RKO (cell line): Measurements from ENCODE around the gene MAP2K6.

Experiments
- DNase-seq: peaks from one replicate; pipeline ENCODE4 v3.0.0-alpha.2; 2016; ENCODE audit warnings: low spot score

The MAP2K6 gene

DNA sequence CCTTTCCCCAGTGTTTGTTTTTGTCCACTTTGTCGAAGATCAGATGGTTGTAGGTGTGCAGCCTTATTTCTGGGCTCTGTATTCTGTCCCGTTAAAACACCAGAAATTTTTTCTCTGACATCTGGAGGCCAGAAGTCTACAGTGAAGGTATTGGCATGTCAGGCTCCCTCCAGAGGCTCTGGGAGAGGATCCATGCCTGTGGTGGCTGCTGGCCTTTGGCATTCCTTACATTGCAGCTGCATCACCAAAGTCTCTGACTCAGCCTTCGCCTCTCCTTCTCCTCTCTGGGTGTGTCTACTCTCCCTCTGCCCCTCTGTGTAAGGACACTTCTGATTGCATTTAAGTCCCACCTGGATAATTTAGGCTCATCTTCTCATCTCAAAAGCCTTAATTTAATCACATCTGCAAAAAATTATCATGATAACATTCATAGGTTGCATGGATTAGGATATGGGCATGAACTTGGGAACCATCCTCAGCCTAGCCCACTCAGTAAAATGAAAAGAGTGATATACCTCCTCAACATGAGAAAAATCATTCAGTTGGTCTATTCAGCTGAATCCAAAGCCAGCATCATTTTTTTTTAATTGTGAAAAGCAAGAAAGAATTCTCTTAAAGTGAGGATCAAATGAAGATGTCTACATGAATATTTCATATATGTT is 78.0 kb downstream of the MAP2K6 start:
- DNase-seq = peak; percentile 18

DNA sequence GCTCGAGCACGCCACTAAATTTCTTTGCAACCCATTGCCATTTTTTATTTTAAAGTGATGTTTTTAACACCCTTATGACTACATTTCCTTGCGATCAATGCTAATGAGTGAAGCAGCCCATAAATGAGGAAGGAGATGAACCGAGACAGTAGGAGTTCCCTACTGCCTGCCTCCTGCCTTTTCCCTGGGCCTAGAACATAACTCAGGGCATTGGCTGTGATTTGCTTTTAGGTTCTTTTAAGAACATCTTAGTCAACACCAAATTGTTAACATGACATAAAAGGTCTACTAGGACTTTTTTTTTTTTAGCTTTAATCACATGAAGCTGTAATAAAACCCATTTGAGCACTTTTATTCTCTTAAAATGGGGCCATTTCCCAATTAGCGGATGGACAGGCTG is 81.3 kb downstream of the MAP2K6 start:
- no peak for DNase-seq

DNA sequence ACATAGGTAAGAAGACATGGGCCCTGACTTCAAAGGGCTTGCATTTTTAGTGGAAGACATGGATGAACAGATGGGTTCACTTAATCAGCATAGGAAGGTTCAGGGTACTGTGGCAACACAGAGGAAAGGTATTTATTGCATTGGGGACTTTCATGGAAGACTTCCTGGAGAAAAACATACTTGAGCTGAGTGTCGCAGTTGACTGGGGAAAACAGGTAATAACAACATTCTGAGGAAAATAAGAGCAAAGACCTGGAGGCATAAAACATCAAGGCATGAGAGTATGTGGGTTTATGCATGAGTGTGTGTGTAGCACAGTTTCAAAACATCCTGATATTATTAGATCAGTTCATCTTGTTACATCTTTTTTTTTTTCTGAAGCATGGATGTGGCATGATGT is 82.7 kb downstream of the MAP2K6 start:
- DNase-seq = no peak

DNA sequence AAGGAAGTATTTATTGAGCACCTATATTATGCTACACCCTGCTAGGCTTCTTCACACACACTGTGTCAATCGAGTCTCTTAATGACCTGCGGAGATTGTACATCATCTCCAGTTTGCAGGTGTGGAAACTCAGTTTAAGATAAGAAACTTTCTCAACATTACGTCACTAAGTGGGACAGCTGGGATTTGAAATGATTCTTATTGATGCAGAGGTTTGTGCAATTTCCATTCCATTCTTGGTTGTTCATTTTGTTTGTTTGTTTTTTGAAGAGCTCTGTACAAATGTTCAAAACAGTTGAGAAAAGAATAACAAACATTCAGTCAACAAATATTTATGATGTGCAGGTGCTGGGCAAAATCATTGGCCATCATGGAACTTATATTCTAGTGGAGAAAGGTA is 84.8 kb downstream of the MAP2K6 start:
- DNase-seq = no peak

DNA sequence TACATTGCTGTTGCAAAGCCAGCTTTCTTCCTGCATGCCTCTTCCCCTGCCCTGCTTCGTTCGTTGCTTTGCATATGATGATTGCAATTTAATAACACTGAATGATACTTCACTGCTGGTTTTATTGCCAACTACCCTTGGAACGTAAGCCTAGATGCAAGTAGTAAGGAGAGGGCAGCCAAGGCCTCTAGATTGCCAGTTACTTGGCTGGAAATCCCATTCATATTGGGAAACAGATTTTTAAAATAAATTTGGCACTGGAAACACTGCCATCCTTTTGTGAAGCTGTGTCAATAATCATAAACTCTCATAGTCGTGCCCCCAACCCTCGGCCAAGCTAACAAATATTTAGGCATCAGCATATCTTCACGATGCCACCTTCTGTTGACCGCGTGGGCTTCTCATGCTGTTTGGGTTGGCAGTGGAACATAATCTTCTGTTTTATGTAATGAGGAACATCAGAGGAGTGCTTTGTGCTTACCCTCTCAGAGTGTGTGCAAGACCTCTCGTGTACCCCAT is 86.5 kb downstream of the MAP2K6 start:
- DNase-seq = no peak

DNA sequence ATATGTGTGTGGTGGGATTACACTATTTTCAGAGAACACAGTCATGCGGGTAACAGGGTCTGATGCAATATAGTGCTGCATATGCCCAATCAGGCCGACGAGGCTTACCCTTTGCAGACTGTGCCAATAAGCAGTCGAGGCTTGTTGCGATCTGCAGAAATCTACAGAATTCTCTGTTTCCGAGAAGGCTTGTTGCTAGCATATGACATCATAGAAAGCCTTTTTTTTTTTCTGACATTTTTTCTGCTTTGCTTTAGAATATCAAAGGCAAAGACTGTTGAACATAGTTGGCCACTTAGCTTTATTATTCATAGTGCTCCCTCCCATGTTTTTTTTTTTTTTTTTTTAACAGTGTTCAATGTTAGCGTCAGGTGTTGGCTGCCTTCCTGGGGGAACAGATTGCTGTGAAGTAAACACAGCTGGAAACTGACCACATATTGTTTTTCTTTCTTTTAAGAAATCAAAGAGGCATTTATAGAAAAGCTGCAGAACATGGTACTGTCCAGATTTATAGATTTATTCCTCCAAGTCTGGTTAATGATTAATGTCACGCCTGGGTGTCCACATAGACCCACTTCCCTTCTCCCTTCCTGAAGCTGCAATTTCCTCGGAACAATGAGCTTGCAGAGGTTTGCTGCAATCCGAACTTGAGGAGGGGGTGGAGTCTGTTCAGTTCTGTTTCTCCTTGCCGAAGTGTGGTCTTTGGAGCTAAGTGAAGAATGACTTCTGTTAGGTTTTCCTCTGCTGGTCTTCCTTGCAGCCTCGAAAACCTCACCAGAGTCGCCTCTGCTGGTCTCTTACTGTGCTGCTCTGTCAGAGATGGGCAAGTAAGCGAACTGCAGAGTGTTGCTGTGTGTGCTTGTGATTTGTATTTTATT is 87.3 kb downstream of the MAP2K6 start:
- DNase-seq = no peak

DNA sequence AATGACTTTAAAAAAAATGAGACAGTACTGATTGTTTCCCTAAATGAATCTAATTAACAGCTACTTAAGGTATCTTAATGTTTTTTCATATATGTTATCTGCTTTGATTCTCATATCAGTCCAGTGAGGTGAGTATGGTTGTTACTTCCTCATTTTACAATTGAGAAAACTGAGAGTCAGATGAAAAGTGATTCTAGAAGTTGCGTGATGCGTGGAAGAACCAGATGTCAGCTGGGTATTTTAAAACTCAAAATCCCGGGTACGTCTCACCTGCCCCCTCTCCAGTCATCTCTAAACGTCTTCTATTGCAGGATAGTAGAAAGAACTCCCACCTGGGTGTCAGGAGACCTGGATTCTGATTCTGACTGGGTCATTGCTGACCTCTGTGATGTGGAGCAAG is 89.2 kb downstream of the MAP2K6 start:
- no peak for DNase-seq

DNA sequence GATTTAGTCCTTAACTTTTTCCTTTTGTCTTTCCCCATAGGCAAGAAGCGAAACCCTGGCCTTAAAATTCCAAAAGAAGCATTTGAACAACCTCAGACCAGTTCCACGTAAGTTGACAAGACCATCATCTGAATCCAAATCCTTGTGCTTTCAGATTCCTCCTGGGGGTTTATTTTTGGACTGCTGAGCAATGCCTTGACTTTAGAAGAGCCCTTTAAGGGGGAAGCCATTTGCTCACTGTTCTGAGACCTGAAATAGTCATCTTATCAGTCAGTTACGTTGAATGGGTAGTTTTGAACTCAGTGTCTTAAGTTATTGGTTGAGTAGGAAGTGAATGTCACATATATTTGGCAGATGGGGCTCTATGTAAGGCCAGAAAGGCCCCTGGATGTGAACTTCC is 91.2 kb downstream of the MAP2K6 start:
- no peak for DNase-seq

DNA sequence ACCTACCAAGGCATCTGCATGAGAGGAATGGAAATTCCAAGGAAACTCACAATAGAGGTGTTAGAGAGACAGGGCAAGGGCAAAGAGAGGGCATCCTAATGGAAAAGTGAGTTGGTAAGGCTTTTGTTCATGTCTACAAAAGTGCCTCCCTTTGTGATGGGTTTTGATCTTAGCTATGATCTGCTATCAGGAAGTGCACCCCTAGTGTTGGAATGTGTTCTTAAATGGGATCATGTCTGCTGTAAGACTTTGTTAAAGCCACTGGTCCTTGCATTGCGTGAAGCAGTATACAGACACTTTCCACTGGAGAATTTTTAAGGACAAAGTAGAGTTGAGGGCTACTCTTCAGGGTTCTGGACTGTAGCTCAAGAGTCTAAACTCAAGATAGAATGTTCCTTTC is 92.0 kb downstream of the MAP2K6 start:
- DNase-seq = peak; percentile 21

DNA sequence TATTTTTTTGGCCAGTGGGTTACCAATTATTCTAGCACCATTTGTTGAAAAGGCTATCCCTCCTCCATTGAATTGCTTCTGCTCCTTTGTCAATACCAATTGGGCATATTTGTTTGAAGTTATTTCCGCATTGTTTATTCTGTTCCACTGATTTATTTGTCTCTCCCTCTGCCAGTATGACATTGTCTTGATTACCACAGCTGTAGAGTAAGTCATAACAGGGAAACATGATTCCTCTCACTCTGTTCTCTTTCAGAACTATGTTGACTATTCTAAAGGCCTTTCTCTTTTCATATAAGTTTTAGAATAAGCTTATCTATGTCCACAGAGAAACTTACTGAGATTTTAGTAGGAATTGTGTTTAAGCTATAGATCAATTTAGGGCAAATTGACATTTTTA is 94.3 kb downstream of the MAP2K6 start:
- no peak for DNase-seq

DNA sequence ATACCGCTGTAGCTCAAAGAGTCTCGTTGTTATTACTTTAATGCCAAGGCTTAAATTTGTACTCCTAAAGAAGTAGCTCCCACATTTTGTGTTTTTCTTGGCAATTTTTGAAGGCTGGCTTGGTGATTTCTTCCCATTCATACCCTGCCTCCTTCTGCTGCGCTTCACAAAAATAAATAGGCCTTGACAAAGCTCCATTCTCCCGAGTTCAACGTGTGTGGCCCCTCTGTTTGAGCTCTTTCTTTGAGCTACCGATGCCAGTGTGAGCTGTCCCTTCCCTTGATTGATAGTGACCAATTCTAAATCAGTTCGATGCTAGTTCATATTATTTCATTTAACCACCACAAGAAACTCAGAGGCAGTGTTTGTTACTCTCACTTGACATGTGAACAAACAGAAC is 96.8 kb downstream of the MAP2K6 start:
- no peak for DNase-seq

DNA sequence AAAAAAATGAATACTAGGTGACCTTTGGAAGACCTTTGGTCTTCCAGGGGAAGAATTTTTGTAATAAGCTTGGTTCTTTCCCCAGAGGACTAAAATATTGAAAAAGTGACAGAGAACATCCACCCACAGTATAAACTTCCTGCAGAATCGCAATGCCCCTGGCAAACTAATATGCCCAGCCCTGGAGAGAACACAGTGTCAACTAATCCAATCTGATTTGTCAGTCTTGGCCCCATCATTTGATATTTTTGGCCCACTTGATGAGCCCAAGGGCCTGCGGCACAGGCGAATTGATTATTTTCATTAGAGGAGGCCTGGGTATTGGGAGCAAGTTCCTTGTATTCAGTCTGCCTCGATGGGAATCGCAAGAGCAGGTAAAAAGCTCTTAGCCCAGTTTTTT is 98.4 kb downstream of the MAP2K6 start:
- DNase-seq = no peak

DNA sequence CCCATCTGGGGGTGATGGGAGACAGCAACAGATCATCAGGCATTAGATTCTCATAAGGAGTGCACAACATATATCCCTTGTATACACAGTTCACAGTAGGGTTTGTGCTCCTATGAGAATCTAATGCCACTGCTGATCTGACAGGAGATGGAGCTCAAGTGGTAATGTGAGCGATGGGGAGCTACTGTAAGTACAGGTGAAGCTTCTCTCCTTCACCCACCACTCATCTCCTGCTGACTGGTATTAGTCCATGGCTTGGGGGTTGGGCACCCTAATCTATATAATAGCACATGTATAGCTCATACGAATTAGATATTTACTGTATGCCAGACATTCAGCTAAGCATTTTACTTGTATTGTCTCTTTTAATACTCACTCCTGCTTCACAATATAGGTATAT is 101.7 kb downstream of the MAP2K6 start:
- no peak for DNase-seq

DNA sequence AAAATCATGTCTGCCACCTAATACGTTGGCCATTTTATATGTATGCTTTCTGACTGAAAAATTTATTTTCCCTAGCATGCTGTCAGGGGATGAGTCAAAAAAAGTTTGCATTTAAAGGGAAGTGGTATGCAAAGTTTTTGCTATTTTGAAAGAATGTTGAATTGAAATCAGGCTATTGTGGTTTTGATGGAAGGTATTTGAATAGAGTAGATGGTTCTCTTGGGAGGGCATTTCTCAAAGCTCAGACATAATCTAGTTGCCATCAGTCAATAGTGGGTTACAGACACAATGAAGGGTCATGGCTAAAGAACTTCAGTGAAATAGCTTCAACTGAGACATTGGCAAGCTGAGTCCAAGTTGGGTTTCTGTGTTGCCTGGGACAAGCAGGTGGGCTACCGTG is 102.4 kb downstream of the MAP2K6 start:
- DNase-seq = no peak

DNA sequence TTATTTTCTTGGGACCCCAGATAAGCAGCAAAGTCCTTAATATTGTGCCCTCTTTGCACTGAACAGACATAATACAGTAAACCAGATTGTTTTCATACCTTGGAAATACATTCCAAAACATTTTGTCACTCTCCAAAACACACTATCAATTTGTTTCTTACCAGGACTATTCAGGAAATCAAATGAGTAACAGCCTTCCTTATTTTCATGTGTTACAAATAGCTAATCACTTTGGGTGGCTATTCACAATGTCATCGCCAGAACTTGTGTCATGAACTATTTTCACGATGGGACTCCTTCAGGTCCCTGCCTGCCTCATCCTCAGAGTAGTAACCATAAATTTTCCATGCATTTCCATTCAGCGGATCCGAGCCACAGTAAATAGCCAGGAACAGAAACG is 104.5 kb downstream of the MAP2K6 start:
- no peak for DNase-seq

DNA sequence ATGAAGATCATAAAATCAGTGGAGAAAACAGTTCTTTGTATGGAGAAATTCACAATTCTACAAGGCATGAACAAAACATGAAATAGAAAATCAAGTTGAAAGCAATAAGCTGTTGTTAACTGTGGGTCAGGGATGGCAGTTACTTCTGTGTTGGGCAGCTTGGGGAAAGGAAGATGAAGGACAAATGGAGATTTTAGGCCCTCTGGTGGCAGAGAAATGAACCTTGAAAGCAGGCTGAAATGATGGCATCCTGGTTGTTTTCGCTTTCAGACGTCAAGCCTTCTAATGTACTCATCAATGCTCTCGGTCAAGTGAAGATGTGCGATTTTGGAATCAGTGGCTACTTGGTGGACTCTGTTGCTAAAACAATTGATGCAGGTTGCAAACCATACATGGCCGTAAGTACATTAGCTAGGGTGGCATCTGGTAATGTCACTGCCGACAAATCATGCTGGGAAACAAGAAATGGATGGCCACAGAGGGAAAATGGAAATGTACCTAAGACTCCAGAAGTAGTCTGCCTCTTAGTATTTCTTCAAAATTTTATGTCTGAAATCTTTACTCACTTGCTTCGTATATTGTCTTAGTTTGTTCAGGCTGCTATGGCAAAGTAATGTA is 108.9 kb downstream of the MAP2K6 start:
- peak; percentile 54 for DNase-seq

DNA sequence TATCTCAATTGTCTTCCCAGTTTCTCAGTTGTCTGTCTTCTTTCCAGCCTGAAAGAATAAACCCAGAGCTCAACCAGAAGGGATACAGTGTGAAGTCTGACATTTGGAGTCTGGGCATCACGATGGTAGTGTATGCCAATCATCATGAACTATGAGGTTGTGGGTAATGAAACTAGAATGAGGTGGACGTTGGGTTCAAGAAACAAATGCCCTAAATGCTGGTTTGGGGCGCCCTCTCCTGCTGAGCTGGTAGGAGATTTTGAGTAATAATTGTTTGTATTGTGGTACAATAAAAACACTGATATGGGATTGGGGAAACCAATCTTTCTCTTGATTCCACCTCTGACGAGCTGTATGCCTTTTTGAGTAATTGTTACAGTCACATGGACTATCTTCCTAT is 110.4 kb downstream of the MAP2K6 start:
- no peak for DNase-seq

DNA sequence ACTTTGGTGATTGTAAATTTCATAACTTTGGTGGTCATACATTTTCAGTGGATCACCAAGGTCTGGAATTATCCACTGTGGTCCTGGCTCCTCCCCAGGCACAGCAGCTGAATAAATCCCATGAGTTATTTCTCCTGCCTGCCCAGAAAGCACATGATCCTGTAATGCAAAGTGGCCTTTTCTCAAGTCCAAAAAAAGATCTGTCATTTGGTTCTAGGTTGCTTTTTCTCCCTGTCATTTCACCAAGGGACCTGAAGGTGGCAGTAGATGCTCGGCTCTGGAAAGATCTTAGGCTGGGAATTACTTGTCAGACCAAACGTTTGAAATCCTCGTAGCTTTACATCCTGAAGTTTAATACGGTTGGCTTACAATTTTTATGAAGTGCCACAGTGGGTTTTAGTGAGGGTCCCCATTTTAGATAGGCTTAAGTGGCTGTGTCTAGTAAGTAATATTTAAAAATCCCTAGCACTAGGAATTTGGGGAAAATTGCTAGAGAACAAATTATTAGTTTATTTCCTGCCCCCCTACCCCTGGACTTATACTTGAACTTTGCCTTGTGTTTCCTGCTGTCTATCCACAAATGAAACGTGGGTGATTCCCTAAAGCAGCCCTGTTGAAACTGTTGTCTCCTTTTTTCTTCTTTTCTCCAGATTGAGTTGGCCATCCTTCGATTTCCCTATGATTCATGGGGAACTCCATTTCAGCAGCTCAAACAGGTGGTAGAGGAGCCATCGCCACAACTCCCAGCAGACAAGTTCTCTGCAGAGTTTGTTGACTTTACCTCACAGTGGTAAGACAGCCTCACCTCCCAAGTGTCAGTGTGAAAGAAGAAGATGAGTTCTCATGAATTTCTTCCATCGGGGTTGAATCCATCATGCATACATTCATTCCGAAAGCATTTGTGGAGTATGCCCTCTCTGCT is 111.7 kb downstream of the MAP2K6 start:
- DNase-seq = peak; percentile 55

DNA sequence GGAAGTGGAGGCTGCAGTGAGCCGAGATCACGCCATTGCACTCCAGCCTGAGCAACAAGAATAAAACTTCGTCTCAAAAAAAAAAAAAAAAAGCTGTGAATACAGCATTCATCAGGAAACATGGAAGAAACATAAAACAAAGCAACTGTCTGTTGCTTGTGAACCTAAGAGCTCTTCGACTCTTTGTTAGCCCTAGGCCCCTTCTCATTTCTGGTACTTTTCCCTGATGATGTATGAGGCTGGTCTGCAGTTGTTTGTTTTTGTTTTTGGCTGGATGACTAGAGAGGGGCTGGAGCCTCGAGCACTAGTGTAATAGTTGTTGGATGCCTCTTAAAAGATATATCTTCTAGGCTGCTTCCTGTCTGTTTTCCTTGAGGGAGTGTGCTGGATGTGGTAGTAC is 113.5 kb downstream of the MAP2K6 start:
- no peak for DNase-seq

DNA sequence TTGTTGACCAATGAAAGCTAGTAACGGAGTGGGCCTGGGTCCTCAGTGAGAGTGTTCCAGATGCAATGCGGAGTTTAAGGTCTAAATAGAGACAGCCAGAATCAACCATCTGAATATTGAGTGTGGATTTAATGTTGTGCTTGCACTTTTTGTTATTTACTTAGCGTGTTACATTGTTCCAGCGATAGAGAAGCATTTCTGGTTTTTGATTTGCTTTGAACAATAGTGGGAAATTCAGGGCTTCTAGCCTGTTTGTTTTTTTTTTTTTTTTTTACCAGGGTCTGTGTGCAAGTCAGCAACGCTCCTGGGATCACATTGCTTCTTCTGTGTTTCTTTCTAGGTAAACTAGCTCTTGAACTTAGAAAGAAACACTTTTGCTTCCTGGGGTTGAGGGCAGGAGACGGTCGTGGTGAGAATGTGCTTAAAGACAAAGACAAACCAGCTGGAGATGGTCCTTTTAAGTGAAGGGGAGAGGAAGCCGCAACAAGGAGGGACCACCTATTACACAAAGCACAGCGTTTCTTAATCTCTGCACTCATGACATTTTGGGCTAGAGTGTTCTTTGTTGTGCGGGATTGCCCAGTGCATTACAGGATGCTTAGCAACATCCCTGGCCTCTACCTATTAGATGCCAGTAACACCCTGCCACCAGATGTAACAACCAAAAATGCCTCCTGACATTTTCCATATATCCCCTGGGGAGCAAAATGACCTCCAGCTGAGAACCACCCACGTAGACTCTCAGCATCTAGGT is 119.2 kb downstream of the MAP2K6 start:
- no peak for DNase-seq

DNA sequence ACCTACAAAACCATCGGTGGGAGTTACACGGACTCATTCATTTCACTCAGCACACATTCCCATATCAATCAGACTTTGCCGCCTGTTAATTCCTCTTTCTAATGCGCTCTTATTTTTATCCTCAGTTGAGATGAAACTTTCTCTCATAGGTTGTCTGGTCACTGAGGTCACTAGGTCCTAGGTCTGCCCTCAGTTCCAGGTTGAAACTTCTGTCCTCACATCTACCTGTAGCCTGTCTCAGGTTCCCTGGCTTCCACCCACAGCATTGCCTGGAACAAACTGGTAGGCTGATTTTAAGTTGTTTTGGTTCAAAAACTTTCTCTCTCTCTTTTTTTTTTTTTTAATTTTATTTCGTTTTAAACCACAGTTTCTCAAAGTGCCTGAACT is 119.7 kb downstream of the MAP2K6 start:
- no peak for DNase-seq
